CD4-positive, alpha-beta T cell treated with Interleukin-17A for 1 hour (primary cell): ENCODE results near the gene ZNHIT1.

Source experiments
- DNase-seq: peaks from one replicate; pipeline ENCODE4 v3.0.0-alpha.2; 2020

The ZNHIT1 gene

GRCh38 chr7:101217388-101218235, at the start of gene ZNHIT1, which contains the start of gene PLOD3:
ZNHIT1 (plus strand) TSS chr7:101218165; CDS start chr7:101218196, 31 bp downstream.
PLOD3 (minus strand) TSS chr7:101217581; CDS start chr7:101217274, 307 bp downstream.
- DNase-seq: peak; percentile 98

GRCh38 chr7:101168412-101169049, 49.4 kb upstream of the ZNHIT1 start:
- no peak for DNase-seq

GRCh38 chr7:101169110-101169837, 48.7 kb upstream of the ZNHIT1 start:
- no peak for DNase-seq

GRCh38 chr7:101169838-101170551, 48.0 kb upstream of the ZNHIT1 start:
- peak; percentile 85 for DNase-seq

GRCh38 chr7:101170617-101171441, 47.1 kb upstream of the ZNHIT1 start:
- DNase-seq: peak; percentile 33

DNA sequence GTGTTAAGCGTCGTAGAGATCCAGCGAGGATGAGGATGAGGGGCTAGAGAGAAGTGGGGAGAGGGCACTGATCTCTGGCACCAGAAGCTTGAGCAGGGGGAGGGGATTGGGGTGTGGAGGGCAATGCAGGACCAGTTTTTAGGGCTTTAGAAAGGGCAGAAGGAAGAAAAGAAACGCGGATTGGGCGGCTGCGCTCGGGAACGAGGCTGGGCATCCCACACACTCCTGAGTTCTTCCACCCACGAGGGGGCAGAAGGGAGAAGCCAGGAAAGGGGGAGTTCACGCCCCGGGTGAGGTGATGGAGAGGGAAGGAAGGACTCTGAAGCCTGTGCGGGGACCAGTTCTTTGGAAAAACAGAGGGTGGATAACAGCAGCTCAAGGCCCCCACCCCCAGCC, 46.5 kb upstream of the ZNHIT1 start:
- no peak for DNase-seq

DNA sequence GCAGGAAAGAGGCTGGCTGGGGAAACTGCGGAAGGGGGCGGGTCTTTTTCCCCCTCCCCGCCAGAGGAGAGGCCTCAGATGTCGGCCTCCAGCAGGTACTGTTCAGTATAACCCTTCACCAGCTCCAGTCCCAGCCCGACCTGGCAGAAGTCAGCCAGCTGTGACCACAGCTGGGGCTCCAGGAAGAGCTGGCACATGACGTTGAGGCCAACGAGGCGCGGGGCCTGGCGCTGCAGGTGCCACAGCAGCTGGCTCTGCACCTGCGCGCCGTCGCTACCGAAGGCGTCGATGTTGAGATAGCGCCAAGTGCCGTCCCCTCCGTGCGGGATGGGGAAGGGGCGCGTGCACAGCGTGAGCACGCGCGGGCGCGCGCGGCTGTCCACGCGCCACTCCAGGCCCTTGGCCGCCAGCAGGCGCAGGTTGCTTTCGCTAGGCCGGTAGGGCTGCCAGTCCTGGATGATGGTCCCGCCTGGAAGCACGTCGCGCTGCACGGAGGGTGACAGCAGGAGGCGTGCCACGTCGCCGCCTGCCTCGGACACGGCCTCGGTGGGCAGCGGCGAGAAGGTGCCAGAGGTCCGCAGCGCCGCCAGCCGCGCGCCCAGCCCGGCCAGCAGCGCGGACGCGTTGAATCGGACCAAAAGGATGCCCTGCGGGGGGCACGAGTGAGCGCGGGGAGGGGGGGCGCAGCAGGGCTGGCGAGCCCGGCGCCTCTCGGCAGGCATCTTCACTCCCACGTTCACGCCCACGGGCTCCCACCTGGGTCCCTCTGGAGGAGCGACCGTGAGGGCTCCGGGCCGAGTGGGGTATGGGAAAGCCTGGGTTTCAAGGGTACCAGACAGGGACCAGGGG, 45.7 kb upstream of the ZNHIT1 start:
- peak; percentile 23 for DNase-seq

GRCh38 chr7:101172854-101173751, 44.9 kb upstream of the ZNHIT1 start:
- DNase-seq: no peak

DNA sequence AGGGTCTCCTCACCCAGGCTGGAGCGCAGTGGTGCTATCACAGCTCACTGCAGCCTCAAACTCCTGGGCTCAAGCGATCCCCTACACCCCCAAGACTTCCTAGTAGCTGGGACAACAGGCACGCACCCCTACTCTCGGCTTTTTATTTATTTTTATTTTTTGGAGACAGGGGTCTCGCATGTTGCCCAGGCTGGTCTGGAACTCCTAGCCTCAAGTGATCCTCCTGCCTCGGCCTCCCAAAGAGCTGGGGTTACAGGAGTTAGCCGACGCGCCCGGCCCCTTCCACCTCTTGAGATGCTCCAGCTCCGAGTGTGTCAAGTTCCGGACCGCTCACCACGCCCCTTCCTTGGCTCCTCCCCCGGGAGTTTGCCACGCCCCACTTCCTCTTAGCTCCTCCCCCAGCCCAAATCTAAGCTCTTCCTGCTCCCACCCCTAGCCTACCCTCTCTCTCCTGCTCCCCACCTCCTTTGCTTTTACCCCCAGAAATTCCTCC, 44.2 kb upstream of the ZNHIT1 start:
- peak; percentile 78 for DNase-seq

GRCh38 chr7:101174322-101174854, 43.6 kb upstream of the ZNHIT1 start:
- DNase-seq: no peak

GRCh38 chr7:101175664-101176063, 42.3 kb upstream of the ZNHIT1 start:
- no peak for DNase-seq

- no peak for DNase-seq
Measured at GRCh38 chr7:101177644-101178043, 40.3 kb upstream of the ZNHIT1 start.

DNA sequence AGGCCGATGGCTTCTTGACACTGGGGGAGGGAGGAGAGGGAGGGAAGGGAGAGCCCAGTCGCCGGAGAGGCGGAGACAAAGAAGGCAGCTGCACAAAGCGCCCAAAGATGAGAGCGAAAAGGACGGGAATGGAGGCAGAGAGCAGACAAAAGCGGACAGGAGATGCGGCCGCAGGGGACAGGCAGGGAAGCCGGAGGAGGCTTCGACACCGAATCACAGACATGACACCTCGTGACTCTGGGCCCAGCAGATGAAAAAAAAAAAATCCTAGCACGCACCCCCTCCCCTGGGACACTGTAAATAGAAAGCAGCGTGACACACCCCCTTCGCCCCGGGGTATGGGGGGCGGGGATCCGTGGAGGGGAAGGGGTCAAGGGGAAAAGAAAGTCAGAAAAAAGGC, 38.8 kb upstream of the ZNHIT1 start:
- no peak for DNase-seq

GRCh38 chr7:101179713-101180112, 38.3 kb upstream of the ZNHIT1 start:
- DNase-seq: no peak

- DNase-seq: no peak
Measured at GRCh38 chr7:101180130-101180755, 37.7 kb upstream of the ZNHIT1 start, which contains the start of gene NAT16. NAT16 (minus strand) TSS chr7:101180293; CDS start chr7:101174807, 5,486 bp downstream.

DNA sequence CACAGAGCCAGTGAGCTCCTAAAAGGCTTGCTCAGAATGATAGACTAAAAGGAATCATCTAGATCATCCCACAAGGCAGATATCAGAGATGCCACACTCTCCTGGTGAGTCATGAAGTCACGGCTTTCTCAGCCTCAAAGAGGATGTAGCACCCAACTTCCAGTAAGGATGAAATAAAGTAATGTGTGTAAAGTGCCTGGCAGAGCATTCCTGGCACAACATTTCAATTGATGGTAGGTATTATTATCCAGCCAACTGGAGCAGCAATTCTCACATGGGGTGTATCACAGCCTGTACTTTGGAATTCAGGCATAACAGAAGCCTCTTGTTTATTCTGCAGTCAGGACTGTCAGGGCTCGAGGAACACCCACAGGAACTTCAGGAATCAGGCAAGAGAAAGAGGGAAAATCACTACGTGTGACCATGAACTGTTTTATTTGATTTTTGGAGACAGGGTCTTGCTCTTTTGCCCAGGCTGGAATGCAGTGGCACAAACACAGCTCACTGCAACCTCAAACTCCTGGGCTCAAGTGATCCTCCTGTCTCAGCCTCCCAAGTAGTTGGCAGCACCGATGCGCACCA, 32.6 kb upstream of the ZNHIT1 start:
- no peak for DNase-seq

- DNase-seq: no peak
Measured at GRCh38 chr7:101186194-101186593, 31.8 kb upstream of the ZNHIT1 start.

DNA sequence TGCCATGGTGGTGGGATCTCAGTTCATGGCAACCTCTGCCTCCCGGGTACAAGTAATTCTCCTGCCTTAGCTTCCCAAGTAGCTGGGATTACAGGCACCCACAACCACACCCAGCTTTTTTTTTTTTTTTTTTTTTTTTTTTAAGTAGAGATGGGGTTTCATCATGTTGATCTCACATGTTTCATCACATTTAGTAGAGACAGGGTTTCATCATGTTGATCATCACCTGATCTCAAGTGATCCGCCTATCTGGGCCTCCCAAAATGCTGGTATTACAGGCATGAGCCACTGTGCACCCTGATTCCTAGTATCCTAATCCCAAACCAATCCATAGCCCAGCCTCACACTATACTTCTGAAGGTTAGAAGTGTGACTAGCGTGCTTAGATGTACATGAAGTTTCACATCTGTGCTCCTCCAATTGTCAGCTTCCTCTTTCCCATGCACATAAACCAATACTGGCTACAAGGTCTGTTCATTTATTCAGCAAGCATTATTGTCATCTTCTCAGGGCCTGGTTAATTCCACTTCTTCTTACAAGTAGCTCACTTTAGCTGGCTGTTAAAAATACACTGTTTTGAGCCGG, 31.0 kb upstream of the ZNHIT1 start:
- no peak for DNase-seq
